ENCODE data around the gene HOXA3. TPM values are rescaled to one million over a fixed set of nuclear protein-coding genes. Genes with fewer than 3 reads are reported as not detected.
A peak's percentile ranks its signal among the peaks of the same experiment; 100 is the strongest.

Gene HOXA3
- total RNA-seq, 1 experiment from 2014 or later, result not detected

GRCh38 chr7:27097686-27098577, 54.5 kb downstream of the HOXA3 start:
- Mint-ChIP-seq H3K4me1 (peaks cover 38 to 65% of the 10 kb centered on the region in 2 experiments), H3K4me3 (peak overlapping the region in 1 of 2 experiments; percentile 86; a peak in 3 of 5 replicates), H3K27ac (no peak overlapping the region), H3K36me3 (ENCODE audit: insufficient read depth in 1 of 3, low read depth in 3 of 3) (no peaks in the 10 kb centered on the region), H3K9me3 (peaks cover 7 to 31% of the 10 kb centered on the region in 2 experiments), H3K27me3 (ENCODE audit: low read depth) (peaks cover 100% of the 10 kb centered on the region)
- no peak for DNase-seq
- no CpG with 5 or more reads among the region's 35 CpGs for WGBS (ENCODE audit: extremely low coverage, insufficient read length, low lambda C conversion rate)
- no peak overlapping the region for H3K14ac ChIP-seq (ENCODE audit: insufficient read depth, low read length)
- peaks cover 7% of the 10 kb centered on the region for H3K23me2 ChIP-seq (ENCODE audit: insufficient read length, low read depth, low read length, poor library complexity, severe bottlenecking)
- no peak overlapping the region for H3K27ac ChIP-seq (ENCODE audit: insufficient read length, low read depth, low read length)
- peaks cover 2% of the 10 kb centered on the region for H4K20me1 ChIP-seq (ENCODE audit: control insufficient read depth, insufficient read depth, insufficient read length)
- TF ChIP-seq CTCF (conservative IDR thresholded peaks at IDR 0.05), result no peak
- H3K4me1 ChIP-seq (ENCODE audit: insufficient read depth, low read length), result no peaks in the 10 kb centered on the region
- no peak overlapping the region for H4K8ac ChIP-seq (replicated peaks; ENCODE audit: insufficient read length, low read depth, low read length)
- H3K27me3 ChIP-seq (ENCODE audit: insufficient read depth, low read length), result peaks cover 95% of the 10 kb centered on the region
- no peak overlapping the region for H3T11ph ChIP-seq (ENCODE audit: low read length)
- no peak overlapping the region for H2BK20ac ChIP-seq (ENCODE audit: low read depth, low read length, poor library complexity, severe bottlenecking)
- no peak overlapping the region for H4K5ac ChIP-seq (ENCODE audit: insufficient read length, low read depth, low read length)
- H3K56ac ChIP-seq (ENCODE audit: insufficient read length, low read depth, low read length), result no peak overlapping the region
- H2BK5ac ChIP-seq (ENCODE audit: insufficient read length, low read length), result no peak overlapping the region
- no peak overlapping the region for H4K91ac ChIP-seq (ENCODE audit: insufficient read length, low read depth, low read length)
- H3K79me2 ChIP-seq (ENCODE audit: insufficient read depth, low read length), result no peaks in the 10 kb centered on the region
- H2BK15ac ChIP-seq (ENCODE audit: low read depth, low read length), result no peak overlapping the region
- H3K9me3 ChIP-seq (ENCODE audit: control insufficient read depth, low read depth, low read length), result no peaks in the 10 kb centered on the region
- H2BK12ac ChIP-seq (ENCODE audit: insufficient read length, low read depth, low read length), result no peak overlapping the region
- H3K9ac ChIP-seq (ENCODE audit: extremely low read depth, insufficient read length, low read length), result no peak overlapping the region
- no peak overlapping the region for H3K23ac ChIP-seq (ENCODE audit: insufficient read length, low read depth, low read length)
- H3K4me2 ChIP-seq (ENCODE audit: insufficient read depth, insufficient read length, low read length), result no peak overlapping the region
- no peaks in the 10 kb centered on the region for H3K79me1 ChIP-seq (ENCODE audit: insufficient read depth, low read depth, low read length, poor library complexity, severe bottlenecking)
- no peak overlapping the region for H3K18ac ChIP-seq (ENCODE audit: insufficient read length, low read depth, low read length)
- H2AFZ ChIP-seq (ENCODE audit: low read length), result no peak overlapping the region
- H3K4ac ChIP-seq (ENCODE audit: low read depth, low read length), result no peak overlapping the region
- no peak overlapping the region for H2BK120ac ChIP-seq (ENCODE audit: low read depth, low read length, poor library complexity, severe bottlenecking)
- H2AK5ac ChIP-seq (ENCODE audit: insufficient read length, low read length), result no peak overlapping the region

All from H9 (cell line).